Pancreas (tissue), 10 donors: Measurements from ENCODE around the gene TPSG1. TPM values are rescaled to one million over a fixed set of nuclear protein-coding genes. Genes with fewer than 3 reads are reported as not detected.

Experiments used
- ATAC-seq, 4 donors: fragments of 200-7000 bp; cut with Tn5 transposase; one replicate each; pipeline versions ENCODE4 v1.8.0 to v1.9.1; 2020; ENCODE audit warnings: mild to moderate bottlenecking in 4 of 4, moderate library complexity in 4 of 4
- DNase-seq, 6 donors: peaks; one replicate each; pipeline ENCODE4 v3.0.0-alpha.2; 2020
- FAIRE-seq: peaks from 2 replicates; lab custom pipeline; 2012; peaks lifted over from hg19 to GRCh38; lab: Jason Lieb, UNC
- H3K27ac ChIP-seq, 4 donors: fragments of 200-600 bp; sonication (generic); 1 replicate in 3 of 4; 2 replicates in 1 of 4; pipeline versions ENCODE4 v1.5.0 to v1.8.0; 2020
- H3K27me3 ChIP-seq, 4 donors: fragments of 200-600 bp; one replicate each; pipeline ENCODE4 v1.8.0; 2021
- H3K36me3 ChIP-seq, 3 donors: fragments of 200-600 bp; sonication (generic) in 1 of 3; one replicate each; pipeline versions ENCODE4 v1.5.0 to v1.8.0; 2020 to 2021
- H3K4me1 ChIP-seq, 3 donors: fragments of 200-600 bp; one replicate each; pipeline ENCODE4 v1.8.0; 2021
- H3K4me3 ChIP-seq, 4 donors: fragments of 200-600 bp; sonication (generic) in 2 of 4; one replicate each; pipeline versions ENCODE4 v1.5.0 to v1.8.0; 2020 to 2021
- H3K9me3 ChIP-seq, 4 donors: fragments of 200-600 bp; one replicate each; pipeline ENCODE4 v1.8.0; 2021
- CTCF ChIP-seq, 4 donors: fragments of 200-600 bp; sonication (generic) in 3 of 4; IDR thresholded peaks; one replicate each; pipeline versions ENCODE4 v1.5.0 to v1.8.0; 2021; ENCODE audit warnings: antibody characterized with exemption in 4 of 4
- WGBS, 2 donors: extraction: QIAGEN DNeasy Blood & Tissue Kit; methylation state at CpG; one replicate each; pipeline ENCODE4 v1.1.7; 2013; 5-methylcytosine and 5-hydroxymethylcytosine counted together
- intact Hi-C, 3 donors: fragments of 100-400 bp; cut with DNase I; formaldehyde crosslinking; loops; one replicate each; pipeline versions ENCODE4 v1.11.1 to v1.14.2; 2022
- polyA plus RNA-seq, 2 donors: library from polyadenylated mRNA; stranded (reverse); fragments of 200-250 nt; gene quantifications; one replicate each; pipeline ENCODE4 v1.2.3, GENCODE V29; 2013
- total RNA-seq, 6 donors: library from RNA; stranded (reverse); fragmentation: NEBNext Ultra II Directional in 4 of 6; extraction: Animal tissue kit (Norgen Biotek cat#: 25700) in 4 of 6; gene quantifications; one replicate each; pipeline versions ENCODE4 v1.2.1 to v1.2.4, GENCODE V29; 2021 to 2023
- donor health status: healthy with polysubstance abuse.
- donor health status: DM: no; HTN: no; CAD: no; lungs with moderate emphysema.
- donor health status: DM: no; HTN: no; CAD: no.
- donor health status: control.
- donor health status: control.
- donor health status: Bipolar disorder and iron deficiency.
- donor health status: DM: yes; HTN: yes; CAD: no.
- donor health status: DM: no; HTN: no; CAD: no.
- donor health status: DM: no; HTN: no; CAD: no.
- donor health status: DM: yes; HTN: yes; CAD: no.

TPSG1 gene
- total and polyA plus RNA-seq, 8 donors = 0.12 to 0.26 TPM; not detected in 6

- Histone ChIP-seq H3K9me3 (no peaks in the 10 kb centered on the region), H3K27me3 (no peaks in the 10 kb centered on the region), H3K4me3 (no peak overlapping the region), H3K27ac (no peak overlapping the region), H3K36me3 (no peaks in the 10 kb centered on the region), H3K4me1 (peaks cover 11 to 14% (median 14%) of the 10 kb centered on the region in 3 donors)
- 56 to 73% methylated on average over 20 to 21 of the region's 21 CpGs for WGBS, 2 donors
- no peak for DNase-seq
- no peak for FAIRE-seq
- no peak for TF ChIP-seq CTCF (IDR thresholded peaks at IDR 0.05)
- intact Hi-C loops = no loop called here
- no peak for ATAC-seq
These were observed 46.7 kb downstream of the TPSG1 start for GRCh38 chr16:1178295-1178910.

- H3K4me1 ChIP-seq = peaks cover 10 to 14% (median 14%) of the 10 kb centered on the region in 3 donors
These were observed 47.3 kb downstream of the TPSG1 start for GRCh38 chr16:1177750-1178149.

GRCh38 chr16:1177053-1177452 lies 48.0 kb downstream of the TPSG1 start:
- 63 to 82% methylated on average over 19 of the region's 19 CpGs for WGBS, 2 donors
- Histone ChIP-seq H3K9me3 (no peaks in the 10 kb centered on the region), H3K36me3 (no peaks in the 10 kb centered on the region), H3K4me3 (no peak overlapping the region), H3K4me1 (peaks cover 5 to 14% (median 9%) of the 10 kb centered on the region in 3 donors), H3K27me3 (no peaks in the 10 kb centered on the region), H3K27ac (no peak overlapping the region)
- no peak for TF ChIP-seq CTCF (IDR thresholded peaks at IDR 0.05)
- no peak for DNase-seq
- no peak for FAIRE-seq
- ATAC-seq = no peak
- intact Hi-C loops = no loop called here

More at GRCh38 chr16:1177750-1178149, 47.3 kb downstream of the TPSG1 start:
- Histone ChIP-seq H3K9me3 (no peaks in the 10 kb centered on the region), H3K4me3 (no peak overlapping the region), H3K36me3 (no peaks in the 10 kb centered on the region), H3K27me3 (no peaks in the 10 kb centered on the region), H3K27ac (no peak overlapping the region)
- DNase-seq (no peak), FAIRE-seq (no peak), ATAC-seq (no peak)
- WGBS, 2 donors = 49 to 79% methylated on average over 8 to 13 of the region's 13 CpGs
- intact Hi-C loops = no loop called here
- no peak for TF ChIP-seq CTCF (IDR thresholded peaks at IDR 0.05)

GRCh38 chr16:1176280-1176897 lies 48.7 kb downstream of the TPSG1 start:
- no peaks in the 10 kb centered on the region for H3K9me3 ChIP-seq
- no peak overlapping the region for H3K27ac ChIP-seq
- H3K4me3 ChIP-seq = no peak overlapping the region
- DNase-seq (no peak), ATAC-seq (no peak), FAIRE-seq (no peak)
- peaks cover 5 to 14% (median 9%) of the 10 kb centered on the region in 3 donors for H3K4me1 ChIP-seq
- no peaks in the 10 kb centered on the region for H3K27me3 ChIP-seq
- no peaks in the 10 kb centered on the region for H3K36me3 ChIP-seq
- TF ChIP-seq CTCF (IDR thresholded peaks at IDR 0.05) = no peak
- 65 to 83% methylated on average over 24 of the region's 24 CpGs for WGBS, 2 donors
- intact Hi-C loops = no loop called here
